ENCODE results near the gene NEGR1. TPM values are rescaled to one million over a fixed set of nuclear protein-coding genes. Genes with fewer than 3 reads are reported as not detected.

Gene NEGR1
- total RNA-seq, 4 donors from 2014 or later: 34.5 to 58.8 (median 48.5) TPM

DNA sequence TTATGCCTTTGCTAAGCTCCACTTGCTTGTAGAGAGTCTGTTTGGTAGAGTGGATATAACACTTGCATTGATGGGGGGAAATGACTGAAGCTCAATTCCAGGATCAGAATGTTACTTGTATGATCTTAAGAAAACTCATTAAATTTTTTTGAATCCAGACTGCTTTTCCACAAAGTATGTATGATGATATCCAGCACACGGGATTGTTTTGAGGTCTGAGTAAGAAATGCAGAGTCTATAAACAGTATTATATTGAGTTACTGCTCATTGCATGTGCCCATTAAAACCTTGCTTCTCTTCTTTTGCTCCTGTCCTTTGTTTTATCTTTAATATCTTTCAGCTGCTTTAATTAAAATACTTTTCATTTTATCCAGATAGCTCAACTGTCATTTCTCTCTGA is 631.1 kb downstream of the NEGR1 start:
- WGBS: 81% methylated on average over 1 of the region's 1 CpG
- no peaks in the 10 kb centered on the region for H3K27me3 ChIP-seq

DNA sequence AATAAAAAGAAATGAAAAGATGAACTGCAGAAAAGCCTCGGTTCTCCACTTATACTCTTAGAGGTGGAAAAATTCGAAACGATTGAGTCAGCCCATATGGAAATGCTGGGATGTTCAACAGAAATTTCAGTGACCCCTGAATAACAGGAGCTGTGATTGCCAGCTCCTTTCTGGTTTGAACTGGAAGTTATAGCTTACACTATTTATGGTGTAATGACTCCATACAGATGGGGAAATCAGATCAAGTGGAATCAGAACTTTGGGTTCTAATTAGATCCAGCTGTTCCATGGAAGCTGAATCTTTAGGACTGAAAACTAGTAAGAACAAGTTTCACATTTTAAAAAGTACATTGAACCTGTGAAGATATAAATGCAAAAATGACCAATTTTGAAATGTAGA is 632.2 kb downstream of the NEGR1 start:
- H3K27ac ChIP-seq (replicated peaks in 1 of 4): no peak overlapping the region

More for the DNA sequence above, 631.1 kb downstream of the NEGR1 start:
- Histone ChIP-seq H3K4me3 (no peak overlapping the region), H3K36me3 (no peaks in the 10 kb centered on the region), H3K9me3 (no peaks in the 10 kb centered on the region), H3K27ac (replicated peaks in 1 of 4) (no peak overlapping the region), H3K4me1 (peaks cover 0 to 13% (median 6%) of the 10 kb centered on the region in 4 donors)
- no peak for TF ChIP-seq POLR2AphosphoS5 (IDR thresholded peaks at IDR 0.05)
- TF ChIP-seq, protein P1, sequence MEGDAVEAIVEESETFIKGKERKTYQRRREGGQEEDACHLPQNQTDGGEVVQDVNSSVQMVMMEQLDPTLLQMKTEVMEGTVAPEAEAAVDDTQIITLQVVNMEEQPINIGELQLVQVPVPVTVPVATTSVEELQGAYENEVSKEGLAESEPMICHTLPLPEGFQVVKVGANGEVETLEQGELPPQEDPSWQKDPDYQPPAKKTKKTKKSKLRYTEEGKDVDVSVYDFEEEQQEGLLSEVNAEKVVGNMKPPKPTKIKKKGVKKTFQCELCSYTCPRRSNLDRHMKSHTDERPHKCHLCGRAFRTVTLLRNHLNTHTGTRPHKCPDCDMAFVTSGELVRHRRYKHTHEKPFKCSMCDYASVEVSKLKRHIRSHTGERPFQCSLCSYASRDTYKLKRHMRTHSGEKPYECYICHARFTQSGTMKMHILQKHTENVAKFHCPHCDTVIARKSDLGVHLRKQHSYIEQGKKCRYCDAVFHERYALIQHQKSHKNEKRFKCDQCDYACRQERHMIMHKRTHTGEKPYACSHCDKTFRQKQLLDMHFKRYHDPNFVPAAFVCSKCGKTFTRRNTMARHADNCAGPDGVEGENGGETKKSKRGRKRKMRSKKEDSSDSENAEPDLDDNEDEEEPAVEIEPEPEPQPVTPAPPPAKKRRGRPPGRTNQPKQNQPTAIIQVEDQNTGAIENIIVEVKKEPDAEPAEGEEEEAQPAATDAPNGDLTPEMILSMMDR (IDR thresholded peaks at IDR 0.05): no peak
- intact Hi-C loops (cut with DNase I): no loop called here
- DNase-seq (ENCODE audit: extremely low spot score): no peak

DNA sequence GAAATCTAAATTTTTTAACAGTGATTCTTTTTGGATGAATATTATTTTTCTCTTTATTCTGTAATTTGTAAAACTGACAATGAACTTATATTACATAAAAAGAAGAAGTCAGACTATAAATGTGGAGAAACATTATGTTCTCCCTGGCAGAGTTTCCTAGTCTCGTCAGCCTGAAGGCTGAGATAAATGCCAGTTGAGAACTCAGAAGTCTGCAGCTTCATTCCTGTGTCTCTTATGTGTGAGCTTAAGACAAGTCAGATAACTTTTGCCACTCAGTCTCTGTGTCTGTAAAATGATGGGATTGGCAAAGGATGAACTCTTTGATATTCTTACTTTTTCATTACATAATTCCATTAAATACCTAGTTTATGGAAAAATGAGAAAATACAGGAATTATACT is 632.7 kb downstream of the NEGR1 start:
- peaks cover 0 to 13% (median 6%) of the 10 kb centered on the region in 4 donors for H3K4me1 ChIP-seq
- no peaks in the 10 kb centered on the region for H3K36me3 ChIP-seq
- H3K27me3 ChIP-seq: no peaks in the 10 kb centered on the region
- no peaks in the 10 kb centered on the region for H3K9me3 ChIP-seq
- no peak overlapping the region for H3K4me3 ChIP-seq
- WGBS: 50% methylated on average over 1 of the region's 1 CpG
- H3K27ac ChIP-seq (replicated peaks in 1 of 4): no peak overlapping the region
- TF ChIP-seq POLR2A (IDR thresholded peaks at IDR 0.05; ENCODE audit: low read depth): no peak
- TF ChIP-seq POLR2AphosphoS5 (IDR thresholded peaks at IDR 0.05): no peak
- TF ChIP-seq EP300 (IDR thresholded peaks at IDR 0.05): no peak
- TF ChIP-seq, protein P1 (IDR thresholded peaks at IDR 0.05): no peak
- intact Hi-C loops (cut with DNase I): no loop called here
- DNase-seq (ENCODE audit: extremely low spot score): no peak

More for the DNA sequence above, 632.2 kb downstream of the NEGR1 start:
- TF ChIP-seq EP300 (IDR thresholded peaks at IDR 0.05): no peak
- TF ChIP-seq, protein P1 (IDR thresholded peaks at IDR 0.05): no peak
- TF ChIP-seq POLR2AphosphoS5 (IDR thresholded peaks at IDR 0.05): no peak
- no peak for TF ChIP-seq POLR2A (IDR thresholded peaks at IDR 0.05; ENCODE audit: low read depth)
- intact Hi-C loops (cut with DNase I): no loop called here
- no peak for DNase-seq (ENCODE audit: extremely low spot score)
- no peak overlapping the region for H3K4me3 ChIP-seq
- 92% methylated on average over 3 of the region's 3 CpGs for WGBS
- no peaks in the 10 kb centered on the region for H3K9me3 ChIP-seq
- peaks cover 0 to 13% (median 6%) of the 10 kb centered on the region in 4 donors for H3K4me1 ChIP-seq
- no peaks in the 10 kb centered on the region for H3K27me3 ChIP-seq
- H3K36me3 ChIP-seq: no peaks in the 10 kb centered on the region

DNA sequence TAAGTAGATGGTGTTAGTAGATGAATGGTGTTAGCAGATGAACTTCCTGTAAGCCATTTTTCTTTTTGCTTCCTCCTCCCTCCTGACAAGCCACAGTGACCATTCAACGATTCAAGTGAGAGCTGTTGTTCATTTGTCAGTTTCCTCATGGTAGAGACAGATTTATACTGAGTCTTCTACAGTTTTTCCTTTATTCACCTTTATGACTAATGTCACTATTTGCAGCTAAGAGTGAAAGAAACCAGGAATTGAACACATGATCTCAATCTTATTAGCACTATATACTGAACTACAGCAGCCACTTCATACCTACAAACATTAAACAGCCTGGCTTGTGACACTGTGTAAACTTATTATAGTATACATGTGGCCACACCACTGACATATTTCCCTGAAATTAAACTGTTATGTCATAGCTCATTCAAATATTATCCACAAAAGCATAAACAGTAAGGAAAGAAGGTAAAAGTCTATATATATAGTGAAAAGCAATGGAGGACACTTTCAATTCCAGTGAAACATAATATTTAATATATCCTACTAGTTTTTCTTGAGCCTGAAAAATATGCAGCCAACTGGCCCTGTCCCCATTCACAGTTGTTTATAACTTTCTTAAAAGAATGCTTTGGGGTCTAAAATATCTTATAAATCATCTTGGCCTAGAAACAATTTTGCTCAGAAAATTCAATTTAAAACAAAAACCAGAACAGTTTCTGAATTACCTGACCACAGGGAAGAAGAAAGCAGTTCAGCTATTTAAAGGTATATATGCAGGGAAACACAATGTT is 634.6 kb downstream of the NEGR1 start:
- 47% methylated on average over 1 of the region's 1 CpG for WGBS
- no peak overlapping the region for H3K4me3 ChIP-seq
- peaks cover 0 to 13% (median 6%) of the 10 kb centered on the region in 4 donors for H3K4me1 ChIP-seq
- TF ChIP-seq, protein P1 (IDR thresholded peaks at IDR 0.05): no peak
- TF ChIP-seq EP300 (IDR thresholded peaks at IDR 0.05): no peak
- TF ChIP-seq POLR2A (IDR thresholded peaks at IDR 0.05; ENCODE audit: low read depth): no peak
- no peak for TF ChIP-seq POLR2AphosphoS5 (IDR thresholded peaks at IDR 0.05)
- intact Hi-C loops (cut with DNase I): no loop called here
- H3K9me3 ChIP-seq: no peaks in the 10 kb centered on the region
- DNase-seq (ENCODE audit: extremely low spot score): no peak
- no peaks in the 10 kb centered on the region for H3K36me3 ChIP-seq
- H3K27ac ChIP-seq (replicated peaks in 1 of 4): no peak overlapping the region
- H3K27me3 ChIP-seq: no peaks in the 10 kb centered on the region
